GM12878 (cell line): Measurements from ENCODE around the gene COL1A1. TPM values are rescaled to one million over a fixed set of nuclear protein-coding genes. Genes with fewer than 3 reads are reported as not detected.
A peak's percentile ranks its signal among the peaks of the same experiment; 100 is the strongest.

Experiments used
- ATAC-seq: fragments of 200-7000 bp; cut with Tn5 transposase; 3 replicates; pipeline ENCODE4 v1.9.1; 2020; ENCODE audit warnings: mild to moderate bottlenecking, moderate library complexity
- BruUV-seq: library from RNA; stranded (reverse); fragments of 400-500 nt; replicated peaks from 2 replicates; lab custom pipeline; 2021; lab: Mats Ljungman, UMichigan
- CTCF ChIA-PET: fragments of 300-600 bp; sonication (Branson Sonifier 250); formaldehyde crosslinking; extraction: SDS; loops from one replicate; lab custom pipeline; 2021; ENCODE audit warnings: inconsistent platforms; lab: Yijun Ruan, JAX
- POLR2A ChIA-PET: fragments of 350-600 bp; formaldehyde crosslinking; extraction: SDS; loops from one replicate; lab custom pipeline; 2021; ENCODE audit warnings: inconsistent platforms; lab: Charles Lee
- RAD21 ChIA-PET: fragments of 300-600 bp; sonication (Branson Sonifier 250); formaldehyde crosslinking; loops from one replicate; lab custom pipeline; 2023; ENCODE audit warnings: antibody characterized with exemption; ENCODE audit not compliant: unreplicated experiment; lab: Charles Lee
- SMC1A ChIA-PET: fragments of 300-600 bp; sonication (Branson Sonifier 250); formaldehyde crosslinking; loops from one replicate; lab custom pipeline; 2023; ENCODE audit not compliant: unreplicated experiment, uncharacterized antibody; lab: Charles Lee
- DNase-seq: peaks from one replicate; pipeline ENCODE4 v3.0.0-alpha.2; 2011; ENCODE audit warnings: low read depth, low spot score
- FAIRE-seq: peaks from 3 replicates; lab custom pipeline; 2011; peaks lifted over from hg19 to GRCh38; lab: Jason Lieb, UNC
- H2AFZ ChIP-seq: 2 replicates; pipeline ENCODE4 v1.6.0; 2011; ENCODE audit warnings: low read depth, low read length, control low read depth; ENCODE audit not compliant: control insufficient read depth
- H3K27ac ChIP-seq: 2 replicates; pipeline ENCODE4 v1.5.1; 2011; ENCODE audit warnings: control low read depth; ENCODE audit not compliant: control insufficient read depth, insufficient read depth
- H3K27me3 ChIP-seq, 2 experiments: replicated peaks in 1 of 2; 2 replicates each; pipeline versions ENCODE4 v1.6.0 to v1.6.1; 2011; ENCODE audit warnings: low read length in 1 of 2; ENCODE audit not compliant: control insufficient read depth in 2 of 2, insufficient read depth in 2 of 2
- H3K36me3 ChIP-seq, 2 experiments: 2 replicates each; pipeline ENCODE4 v1.5.1; 2011; ENCODE audit warnings: low read length in 1 of 2; ENCODE audit not compliant: control insufficient read depth in 2 of 2, insufficient read depth in 2 of 2
- H3K4me1 ChIP-seq: 2 replicates; pipeline ENCODE4 v1.6.1; 2011; ENCODE audit warnings: mild to moderate bottlenecking, low read length, moderate library complexity, mixed read lengths; ENCODE audit not compliant: control insufficient read depth, insufficient read depth
- H3K4me2 ChIP-seq: 2 replicates; pipeline ENCODE4 v1.6.0; 2011; ENCODE audit warnings: control low read depth; ENCODE audit not compliant: control insufficient read depth, insufficient read depth
- H3K4me3 ChIP-seq: fragments of 200-600 bp; sonication (generic); 2 replicates; pipeline ENCODE4 v1.5.1; 2016
- H3K79me2 ChIP-seq: 2 replicates; pipeline ENCODE4 v1.6.0; 2011; ENCODE audit warnings: low read length; ENCODE audit not compliant: control insufficient read depth, insufficient read depth
- H3K9ac ChIP-seq: 2 replicates; pipeline ENCODE4 v1.8.0; 2011; ENCODE audit warnings: low read length, control low read depth, mixed read lengths; ENCODE audit not compliant: control insufficient read depth, insufficient read depth
- H3K9me3 ChIP-seq: replicated peaks from 3 replicates; pipeline ENCODE4 v1.5.1; 2011; ENCODE audit warnings: mild to moderate bottlenecking, low read length; ENCODE audit not compliant: control insufficient read depth, insufficient read depth
- H4K20me1 ChIP-seq: 2 replicates; pipeline ENCODE4 v1.6.0; 2011; ENCODE audit not compliant: control insufficient read depth, insufficient read depth
- CREB1 ChIP-seq: IDR thresholded peaks from 2 replicates; pipeline ENCODE4 v1.6.1; 2012; ENCODE audit warnings: low read depth, mild to moderate bottlenecking, inconsistent platforms
- ETV6 ChIP-seq, 2 experiments: fragments of 450-650 bp in 1 of 2; IDR thresholded peaks in 1 of 2; conservative IDR thresholded peaks in 1 of 2; 2 replicates each; pipeline ENCODE4 v1.6.1; 2014; ENCODE audit warnings: antibody characterized with exemption in 1 of 2, borderline replicate concordance in 1 of 2, low read depth in 1 of 2, mild to moderate bottlenecking in 1 of 2, moderate library complexity in 1 of 2
- FOXK2 ChIP-seq: fragments of 450-650 bp; IDR thresholded peaks from 2 replicates; pipeline ENCODE4 v1.6.1; 2017; ENCODE audit warnings: mild to moderate bottlenecking, moderate library complexity
- GATAD2B ChIP-seq: fragments of 450-650 bp; conservative IDR thresholded peaks from 2 replicates; pipeline ENCODE4 v1.6.1; 2017; ENCODE audit warnings: low read depth, mild to moderate bottlenecking, moderate library complexity
- KDM1A ChIP-seq: fragments of 200-600 bp; sonication (generic); IDR thresholded peaks from 2 replicates; pipeline ENCODE4 v1.6.1; 2016; ENCODE audit warnings: borderline replicate concordance
- MEF2A ChIP-seq: IDR thresholded peaks from 2 replicates; pipeline ENCODE4 v1.6.1; 2011; ENCODE audit warnings: low read depth, mild to moderate bottlenecking, low read length, moderate library complexity; ENCODE audit not compliant: insufficient read depth
- NFIC ChIP-seq: IDR thresholded peaks from 2 replicates; pipeline ENCODE4 v1.6.1; 2012; ENCODE audit warnings: low read depth, mild to moderate bottlenecking, inconsistent platforms, low read length, moderate library complexity
- NR2C2 ChIP-seq: IDR thresholded peaks from 2 replicates; pipeline ENCODE4 v1.6.1; 2011; ENCODE audit warnings: borderline replicate concordance, low read depth; ENCODE audit not compliant: control insufficient read depth, insufficient read length
- NRF1 ChIP-seq: conservative IDR thresholded peaks from 2 replicates; pipeline ENCODE4 v1.6.1; 2011; ENCODE audit warnings: mild to moderate bottlenecking, low read depth, low read length, improper control_type of control experiment
- POLR2AphosphoS5 ChIP-seq: IDR thresholded peaks from 2 replicates; pipeline ENCODE4 v1.6.1; 2011; ENCODE audit warnings: mild to moderate bottlenecking, low read length, inconsistent platforms
- SMARCA5 ChIP-seq: fragments of 450-650 bp; IDR thresholded peaks from 2 replicates; pipeline ENCODE4 v1.6.1; 2017; ENCODE audit warnings: mild to moderate bottlenecking
- STAT3 ChIP-seq: IDR thresholded peaks from 2 replicates; pipeline ENCODE4 v1.6.1; 2011; ENCODE audit warnings: low read depth, low read length, improper control_type of control experiment
- YY1 ChIP-seq: IDR thresholded peaks from 2 replicates; pipeline ENCODE4 v1.6.1; 2011; ENCODE audit warnings: low read depth, mild to moderate bottlenecking, low read length
- ZNF207 ChIP-seq: fragments of 450-650 bp; IDR thresholded peaks from 2 replicates; pipeline ENCODE4 v1.6.1; 2014; ENCODE audit warnings: antibody characterized with exemption, mild to moderate bottlenecking, borderline replicate concordance
- ZNF24 ChIP-seq: fragments of 450-650 bp; IDR thresholded peaks from 2 replicates; pipeline ENCODE4 v1.6.1; 2017; ENCODE audit warnings: antibody characterized with exemption, mild to moderate bottlenecking
- ZNF274 ChIP-seq: IDR thresholded peaks from one replicate; pipeline ENCODE4 v1.8.0; 2011; ENCODE audit not compliant: insufficient read length, insufficient read depth
- WGBS: methylation state at CpG from one replicate; pipeline ENCODE4 v1.1.6; 2016; ENCODE audit warnings: low lambda C conversion rate; ENCODE audit not compliant: insufficient replicate concordance, insufficient coverage; ENCODE audit errors: missing lambda C conversion rate; 5-methylcytosine and 5-hydroxymethylcytosine counted together
- in situ Hi-C: fragments of 300-500 bp; cut with MboI; formaldehyde crosslinking; loops from 9 replicates; pipeline ENCODE4 v1.14.3; 2018; ENCODE audit warnings: mixed read lengths
- intact Hi-C: fragments of 100-400 bp; cut with micrococcal nuclease; formaldehyde crosslinking; loops from one replicate; pipeline ENCODE4 v1.14.2; 2022; ENCODE audit not compliant: unreplicated experiment
- polyA plus RNA-seq, 11 experiments: library from polyadenylated mRNA; depleted of rRNA in 4 of 11; unstranded in 6 of 11; stranded (reverse) in 5 of 11; fragments of >200 nt; fragmentation: Nextera tagmentation in 4 of 11; fragmentation: Illumina TruSeq in 1 of 11; extraction: Ambion mirVana in 4 of 11; extraction: Trizol in 1 of 11; gene quantifications; 1 replicate in 1 of 11; 2 replicates in 10 of 11; pipeline versions ENCODE4 v1.2.1 to v1.2.3, GENCODE V29; 2011 to 2016; ENCODE audit warnings: inconsistent platforms in 2 of 11, missing spikeins in 2 of 11, low read depth in 1 of 11
- total RNA-seq, 4 experiments: library from RNA; depleted of rRNA in 3 of 4; stranded (reverse); fragments of >200 nt in 3 of 4; fragmentation: Illumina TruSeq in 1 of 4; extraction: Trizol in 1 of 4; gene quantifications; 2 replicates each; pipeline versions ENCODE4 v1.2.1 to v1.2.3, GENCODE V29; 2013 to 2021
- TF ChIP-seq, protein P1 (sequence below): IDR thresholded peaks from 2 replicates; pipeline ENCODE4 v1.6.1; 2011; ENCODE audit warnings: borderline replicate concordance, low read depth, mild to moderate bottlenecking, moderate library complexity, low read length; ENCODE audit not compliant: insufficient read depth, poor library complexity, severe bottlenecking
- TF ChIP-seq, protein P2 (sequence below): fragments of 450-650 bp; IDR thresholded peaks from 2 replicates; pipeline ENCODE4 v1.6.1; 2017; ENCODE audit warnings: borderline replicate concordance
- TF ChIP-seq, protein P3 (sequence below): IDR thresholded peaks from 2 replicates; pipeline ENCODE4 v1.6.1; 2011; ENCODE audit warnings: low read depth, low read length, improper control_type of control experiment, borderline replicate concordance
- TF ChIP-seq, protein P4 (sequence below): IDR thresholded peaks from 2 replicates; pipeline ENCODE4 v1.6.1; 2011; ENCODE audit warnings: low read depth, mild to moderate bottlenecking, low read length, moderate library complexity, borderline replicate concordance; ENCODE audit errors: extremely low read depth

COL1A1 gene
- total and polyA plus RNA-seq, 10 of the 15 experiments (the other 5 are each of a cell fraction or from before 2014, with no cell fraction given) = 0.18 to 7.7 (median 2.3) TPM

GRCh38 chr17:50169121-50169764, 32.2 kb downstream of the COL1A1 start:
- no peak overlapping the region for H3K4me2 ChIP-seq
- intact Hi-C loops (loop anchor here (1.0 kb wide), 2 partner anchors 29 to 128 kb away; no protein-coding TSS in a partner anchor), in situ Hi-C loops (no loop called here)
- H3K79me2 ChIP-seq = no peaks in the 10 kb centered on the region
- BruUV-seq = no TSS peak
- CTCF ChIA-PET = interaction anchor here (0.5 to 17.0 kb wide), 53 partner anchors 8 to 340 kb away, joined by 3 to 514 read pairs (median 6); partner anchors contain the start of genes COL1A1, PDK2, TMEM92 and XYLT2
- H4K20me1 ChIP-seq = no peaks in the 10 kb centered on the region
- no peak overlapping the region for H3K27ac ChIP-seq
- no peaks in the 10 kb centered on the region for H3K27me3 ChIP-seq
- H3K9me3 ChIP-seq = no peaks in the 10 kb centered on the region
- H3K36me3 ChIP-seq = no peaks in the 10 kb centered on the region
- H3K4me3 ChIP-seq = no peak overlapping the region
- no peak overlapping the region for H2AFZ ChIP-seq
- ATAC-seq = peak; percentile 73
- WGBS = 4% methylated on average over 13 of the region's 14 CpGs
- RAD21 ChIA-PET = interaction anchor here (0.6 to 4.5 kb wide), 36 partner anchors 9 to 262 kb away, joined by 3 to 176 read pairs (median 5); partner anchors contain the start of genes COL1A1, LRRC59, PDK2 and TMEM92
- peak; percentile 94 for FAIRE-seq
- SMC1A ChIA-PET = interaction anchor here (0.6 to 4.2 kb wide), 38 partner anchors 8 to 222 kb away, joined by 3 to 177 read pairs (median 4); partner anchors contain the start of gene COL1A1
- DNase-seq = peak; percentile 44
- H3K4me1 ChIP-seq = peaks cover 18% of the 10 kb centered on the region
- H3K9ac ChIP-seq = no peak overlapping the region
- POLR2A ChIA-PET = interaction anchor here (1.4 to 2.1 kb wide), 3 partner anchors 23 to 43 kb away, joined by 7 to 28 read pairs (median 7); no protein-coding TSS in a partner anchor
- 0 out of 2 replicates have a peak, but pooled peaks have one; percentile 19 for TF ChIP-seq GATAD2B
- TF ChIP-seq SMARCA5 = peak; percentile 85
- TF ChIP-seq STAT3 = no peak
- TF ChIP-seq POLR2AphosphoS5 = no peak
- no peak for TF ChIP-seq NFIC
- no peak for TF ChIP-seq FOXK2
- TF ChIP-seq, protein P1, sequence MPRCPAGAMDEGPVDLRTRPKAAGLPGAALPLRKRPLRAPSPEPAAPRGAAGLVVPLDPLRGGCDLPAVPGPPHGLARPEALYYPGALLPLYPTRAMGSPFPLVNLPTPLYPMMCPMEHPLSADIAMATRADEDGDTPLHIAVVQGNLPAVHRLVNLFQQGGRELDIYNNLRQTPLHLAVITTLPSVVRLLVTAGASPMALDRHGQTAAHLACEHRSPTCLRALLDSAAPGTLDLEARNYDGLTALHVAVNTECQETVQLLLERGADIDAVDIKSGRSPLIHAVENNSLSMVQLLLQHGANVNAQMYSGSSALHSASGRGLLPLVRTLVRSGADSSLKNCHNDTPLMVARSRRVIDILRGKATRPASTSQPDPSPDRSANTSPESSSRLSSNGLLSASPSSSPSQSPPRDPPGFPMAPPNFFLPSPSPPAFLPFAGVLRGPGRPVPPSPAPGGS = no peak
- TF ChIP-seq, protein P2, sequence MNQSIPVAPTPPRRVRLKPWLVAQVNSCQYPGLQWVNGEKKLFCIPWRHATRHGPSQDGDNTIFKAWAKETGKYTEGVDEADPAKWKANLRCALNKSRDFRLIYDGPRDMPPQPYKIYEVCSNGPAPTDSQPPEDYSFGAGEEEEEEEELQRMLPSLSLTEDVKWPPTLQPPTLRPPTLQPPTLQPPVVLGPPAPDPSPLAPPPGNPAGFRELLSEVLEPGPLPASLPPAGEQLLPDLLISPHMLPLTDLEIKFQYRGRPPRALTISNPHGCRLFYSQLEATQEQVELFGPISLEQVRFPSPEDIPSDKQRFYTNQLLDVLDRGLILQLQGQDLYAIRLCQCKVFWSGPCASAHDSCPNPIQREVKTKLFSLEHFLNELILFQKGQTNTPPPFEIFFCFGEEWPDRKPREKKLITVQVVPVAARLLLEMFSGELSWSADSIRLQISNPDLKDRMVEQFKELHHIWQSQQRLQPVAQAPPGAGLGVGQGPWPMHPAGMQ = peak; percentile 55; the same call in 1 of the 2 replicates
- TF ChIP-seq KDM1A = no peak
- peak; percentile 81 for TF ChIP-seq YY1
- TF ChIP-seq, protein P3, sequence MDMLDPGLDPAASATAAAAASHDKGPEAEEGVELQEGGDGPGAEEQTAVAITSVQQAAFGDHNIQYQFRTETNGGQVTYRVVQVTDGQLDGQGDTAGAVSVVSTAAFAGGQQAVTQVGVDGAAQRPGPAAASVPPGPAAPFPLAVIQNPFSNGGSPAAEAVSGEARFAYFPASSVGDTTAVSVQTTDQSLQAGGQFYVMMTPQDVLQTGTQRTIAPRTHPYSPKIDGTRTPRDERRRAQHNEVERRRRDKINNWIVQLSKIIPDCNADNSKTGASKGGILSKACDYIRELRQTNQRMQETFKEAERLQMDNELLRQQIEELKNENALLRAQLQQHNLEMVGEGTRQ = no peak
- no peak for TF ChIP-seq ZNF274
- TF ChIP-seq ZNF24 = no peak
- TF ChIP-seq NR2C2 = no peak
- 0 out of 2 replicates have a peak, but pooled peaks have one; percentile 38 for TF ChIP-seq CREB1
- TF ChIP-seq MEF2A = no peak
- TF ChIP-seq, protein P4, sequence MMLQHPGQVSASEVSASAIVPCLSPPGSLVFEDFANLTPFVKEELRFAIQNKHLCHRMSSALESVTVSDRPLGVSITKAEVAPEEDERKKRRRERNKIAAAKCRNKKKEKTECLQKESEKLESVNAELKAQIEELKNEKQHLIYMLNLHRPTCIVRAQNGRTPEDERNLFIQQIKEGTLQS = no peak
- TF ChIP-seq ZNF207 = 0 out of 2 replicates have a peak, but pooled peaks have one; percentile 47
- TF ChIP-seq NRF1 = no peak
- TF ChIP-seq ETV6 (conservative IDR thresholded peaks at IDR 0.05 in 1 of 2, IDR thresholded peaks at IDR 0.05 in 1 of 2; ENCODE audit: borderline replicate concordance in 1 of 2, low read depth in 1 of 2) = no peak
